ENCODE results near the gene DFFB.

GRCh38 chr1:3903141-3904005, 46.1 kb downstream of the DFFB start:
- TF ChIP-seq TAF1 (IDR thresholded peaks at IDR 0.05; ENCODE audit: borderline replicate concordance, insufficient read depth, low read length) (no peak), POLR2AphosphoS5 (IDR thresholded peaks at IDR 0.05; ENCODE audit: low read depth, low read length) (no peak), SIN3A (IDR thresholded peaks at IDR 0.05; ENCODE audit: borderline replicate concordance, insufficient read depth, low read length) (no peak), REST (IDR thresholded peaks at IDR 0.05; ENCODE audit: insufficient read depth in 1 of 2, low read depth in 2 of 2, low read length in 2 of 2) (no peak)
